GM19438 (cell line): ENCODE results near the gene SLC49A3.
"Not testable (repeated sequence)": the region's sequence is repeated elsewhere in the genome, so short reads cannot be mapped to it uniquely, and the experiment has no call there.

Experiments
- ATAC-seq: cut with Tn5 transposase; IDR thresholded peaks from one replicate; pipeline ENCODE4 v1.9.1; 2021; ENCODE audit warnings: low read depth; ENCODE audit not compliant: unreplicated experiment

SLC49A3 gene

DNA sequence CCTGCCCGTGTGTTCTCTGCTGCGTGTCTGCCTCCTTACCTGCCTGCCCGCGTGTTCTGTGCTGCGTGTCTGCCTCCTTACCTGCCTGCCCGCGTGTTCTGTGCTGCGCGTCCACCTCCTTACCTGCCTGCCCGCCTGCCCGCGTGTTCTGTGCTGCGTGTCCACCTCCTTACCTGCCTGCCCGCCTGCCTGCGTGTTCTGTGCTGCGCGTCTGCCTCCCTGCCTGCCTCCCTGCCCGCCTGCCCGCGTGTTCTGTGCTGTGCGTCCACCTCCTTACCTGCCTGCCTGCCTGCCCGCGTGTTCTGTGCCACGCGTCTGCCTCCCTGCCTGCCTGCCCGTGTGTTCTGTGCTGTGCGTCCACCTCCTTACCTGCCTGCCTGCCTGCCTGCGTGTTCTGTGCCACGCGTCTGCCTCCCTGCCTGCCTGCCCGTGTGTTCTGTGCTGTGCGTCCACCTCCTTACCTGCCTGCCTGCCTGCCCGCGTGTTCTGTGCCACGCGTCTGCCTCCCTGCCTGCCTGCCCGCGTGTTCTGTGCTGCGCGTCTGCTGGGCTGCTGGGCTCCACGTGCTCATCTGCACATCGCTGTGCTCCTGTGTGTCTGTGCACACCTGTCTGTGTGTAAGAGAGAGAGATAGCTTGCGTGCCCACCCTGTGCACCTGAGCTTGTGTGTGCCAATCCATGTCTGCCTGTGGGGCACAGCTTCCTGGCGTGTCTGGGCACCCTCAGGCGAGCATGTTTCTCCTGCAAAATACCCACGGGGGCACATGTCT is 53.7 kb downstream of the SLC49A3 start:
- not testable (repeated sequence) for ATAC-seq

DNA sequence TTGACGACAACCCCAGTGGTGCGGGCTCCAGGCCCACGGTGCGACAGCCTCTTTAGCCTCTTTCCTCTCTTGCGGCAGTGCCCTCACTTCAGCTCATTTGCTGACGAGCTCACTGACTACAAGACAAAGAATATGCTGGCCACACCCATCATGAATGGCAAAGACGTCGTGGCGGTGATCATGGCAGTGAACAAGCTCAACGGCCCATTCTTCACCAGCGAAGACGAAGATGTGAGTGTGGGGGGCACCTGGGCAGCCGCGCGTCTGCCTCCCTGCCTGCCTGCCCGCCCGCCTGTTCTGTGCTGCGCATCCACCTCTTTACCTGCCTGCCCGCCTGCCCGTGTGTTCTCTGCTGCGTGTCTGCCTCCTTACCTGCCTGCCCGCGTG is 54.4 kb downstream of the SLC49A3 start:
- ATAC-seq: no peak

DNA sequence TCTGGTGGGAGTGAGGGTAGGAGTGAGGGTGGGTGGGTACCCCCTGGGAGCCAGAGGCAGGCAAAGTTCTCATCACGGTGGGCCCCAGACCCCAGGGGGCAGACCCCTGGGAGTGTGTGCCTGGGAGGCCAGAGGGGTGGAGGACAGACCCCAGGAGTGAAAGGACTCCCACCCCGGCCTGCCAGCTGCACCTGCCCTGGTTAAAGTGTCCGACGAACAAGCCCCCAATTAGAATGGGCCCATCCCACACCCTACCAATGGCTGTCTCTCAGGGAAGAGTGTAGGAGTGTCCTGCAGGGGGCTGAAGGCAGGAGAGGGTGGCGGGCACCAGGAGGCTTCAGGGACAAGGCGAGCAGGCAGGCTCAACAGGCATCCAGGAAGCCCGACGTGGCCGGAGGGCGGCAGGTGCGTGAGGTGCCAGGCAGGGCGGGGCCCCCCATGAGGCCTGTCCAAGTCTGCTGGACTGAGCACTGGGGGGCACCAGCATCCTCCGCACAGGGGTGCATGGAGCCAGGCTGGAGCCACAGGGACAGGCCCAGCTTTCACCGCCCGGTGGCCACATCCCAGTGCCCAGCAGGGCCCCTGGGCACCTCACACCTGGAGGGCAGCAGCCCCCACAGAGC is 54.9 kb downstream of the SLC49A3 start:
- no peak for ATAC-seq

DNA sequence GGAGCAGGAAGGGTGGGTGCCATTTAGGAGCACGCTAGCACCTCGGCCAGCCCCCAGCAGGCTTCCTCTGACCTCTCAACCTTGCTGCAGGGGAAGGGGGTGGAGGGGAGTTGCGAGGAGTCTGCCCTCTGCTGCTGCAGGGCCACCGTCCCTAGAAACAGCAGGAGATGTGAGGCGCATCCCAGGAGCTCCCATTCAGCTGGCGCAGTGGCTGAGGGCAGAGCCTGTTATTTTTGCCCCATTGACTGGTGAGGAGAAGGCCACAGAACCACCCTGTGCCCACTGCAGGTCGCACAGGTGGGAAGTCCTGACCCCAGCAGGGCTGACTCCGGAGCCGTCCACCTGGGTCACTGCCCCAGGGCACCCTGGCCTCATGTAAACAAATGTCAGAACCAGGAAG is 55.5 kb downstream of the SLC49A3 start:
- no peak for ATAC-seq

DNA sequence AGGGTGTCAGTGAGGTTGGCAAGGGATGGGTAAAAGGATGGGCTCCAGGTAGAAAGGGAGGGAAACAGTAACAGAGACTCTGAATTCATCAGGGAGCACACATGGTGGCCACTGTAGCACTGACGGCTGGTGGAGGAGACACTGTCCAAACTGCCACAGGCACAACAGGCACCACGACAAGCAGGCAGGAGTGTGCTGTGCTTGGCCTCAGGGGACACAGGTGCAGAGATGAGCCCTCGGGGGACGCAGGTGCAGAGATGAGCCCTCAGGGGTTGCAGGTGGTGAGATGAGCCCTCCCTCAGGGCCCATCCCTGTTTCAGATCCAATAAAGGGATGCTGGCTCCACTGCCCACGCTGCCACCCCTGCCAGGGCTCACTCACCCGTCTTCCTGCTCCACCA is 56.0 kb downstream of the SLC49A3 start:
- no peak for ATAC-seq

DNA sequence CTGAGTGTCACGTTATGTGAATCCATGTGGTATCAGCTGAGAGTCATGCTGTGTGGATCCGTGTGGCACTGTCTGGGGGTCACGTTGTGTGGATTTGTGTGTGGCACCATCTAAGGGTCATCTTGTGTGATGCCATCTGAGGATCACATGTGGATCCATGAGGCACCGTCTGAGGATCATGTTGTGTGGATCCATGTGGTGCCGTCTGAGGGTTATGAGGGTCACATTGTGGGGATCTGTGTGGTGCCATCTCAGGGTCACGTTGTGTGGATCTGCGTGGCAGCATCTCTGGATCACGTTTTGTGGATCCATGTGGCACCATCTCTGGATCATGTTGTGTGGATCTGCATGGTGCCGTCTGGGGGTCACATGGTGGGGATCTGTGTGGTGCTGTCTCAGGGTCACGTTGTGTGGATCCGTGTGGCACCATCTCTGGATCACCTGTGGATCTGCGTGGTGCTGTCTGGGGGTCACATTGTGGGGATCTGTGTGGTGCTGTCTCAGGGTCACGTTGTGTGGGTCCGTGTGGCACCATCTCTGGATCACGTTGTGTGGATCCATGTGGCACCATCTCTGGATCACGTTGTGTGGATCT is 56.7 kb downstream of the SLC49A3 start:
- no peak for ATAC-seq
